GM12872 (cell line): ENCODE results near the gene DYNLT4.

ENCODE experiments used
- TF ChIP-seq, protein P1 (sequence below): IDR thresholded peaks from 3 replicates; pipeline ENCODE4 v1.5.1; 2011; ENCODE audit warnings: low read depth, mild to moderate bottlenecking, low read length, moderate library complexity; ENCODE audit not compliant: insufficient read depth

DYNLT4 gene, protein sequence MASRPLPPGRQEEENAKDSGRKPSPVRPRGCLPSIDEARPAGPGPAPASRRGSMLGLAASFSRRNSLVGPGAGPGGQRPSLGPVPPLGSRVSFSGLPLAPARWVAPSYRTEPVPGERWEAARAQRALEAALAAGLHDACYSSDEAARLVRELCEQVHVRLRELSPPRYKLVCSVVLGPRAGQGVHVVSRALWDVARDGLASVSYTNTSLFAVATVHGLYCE

DNA sequence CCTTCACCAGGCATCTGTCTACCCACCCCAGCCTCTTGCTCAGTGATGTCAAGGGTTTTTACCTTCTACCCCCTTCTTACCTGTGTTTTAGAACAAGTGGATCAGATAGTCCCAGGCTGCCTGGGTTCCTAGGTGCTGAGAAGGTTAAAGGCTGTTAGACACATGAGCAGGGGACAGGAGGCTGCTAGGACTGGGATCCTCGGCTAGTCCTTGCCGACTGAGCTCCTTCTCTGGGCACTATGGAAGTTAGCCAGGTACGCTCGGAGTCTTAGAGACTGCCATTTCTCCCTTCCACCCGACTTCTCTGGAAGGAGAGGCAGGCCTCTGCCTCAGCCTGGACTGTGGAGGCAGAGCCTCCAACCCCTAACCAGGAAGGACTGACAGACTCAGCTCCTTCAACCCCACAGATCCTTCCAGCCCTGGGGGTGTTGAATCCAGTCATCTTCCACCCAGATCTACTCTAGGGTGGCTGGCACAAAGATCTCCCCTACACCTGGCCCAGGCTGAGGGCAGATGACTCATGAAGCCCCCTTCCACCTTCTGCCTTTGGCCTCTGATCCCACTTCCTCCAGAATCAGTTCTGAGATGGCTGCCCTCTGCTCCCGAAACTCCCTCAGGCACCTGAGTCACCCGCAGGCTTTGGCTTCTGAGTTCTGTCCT lies at the start of gene DYNLT4:
TSS of gene DYNLT4 (minus strand) at position 648 of the 660 bp plus-strand sequence. CDS start 683 bp downstream, outside the sequence.
- TF ChIP-seq, protein P1, sequence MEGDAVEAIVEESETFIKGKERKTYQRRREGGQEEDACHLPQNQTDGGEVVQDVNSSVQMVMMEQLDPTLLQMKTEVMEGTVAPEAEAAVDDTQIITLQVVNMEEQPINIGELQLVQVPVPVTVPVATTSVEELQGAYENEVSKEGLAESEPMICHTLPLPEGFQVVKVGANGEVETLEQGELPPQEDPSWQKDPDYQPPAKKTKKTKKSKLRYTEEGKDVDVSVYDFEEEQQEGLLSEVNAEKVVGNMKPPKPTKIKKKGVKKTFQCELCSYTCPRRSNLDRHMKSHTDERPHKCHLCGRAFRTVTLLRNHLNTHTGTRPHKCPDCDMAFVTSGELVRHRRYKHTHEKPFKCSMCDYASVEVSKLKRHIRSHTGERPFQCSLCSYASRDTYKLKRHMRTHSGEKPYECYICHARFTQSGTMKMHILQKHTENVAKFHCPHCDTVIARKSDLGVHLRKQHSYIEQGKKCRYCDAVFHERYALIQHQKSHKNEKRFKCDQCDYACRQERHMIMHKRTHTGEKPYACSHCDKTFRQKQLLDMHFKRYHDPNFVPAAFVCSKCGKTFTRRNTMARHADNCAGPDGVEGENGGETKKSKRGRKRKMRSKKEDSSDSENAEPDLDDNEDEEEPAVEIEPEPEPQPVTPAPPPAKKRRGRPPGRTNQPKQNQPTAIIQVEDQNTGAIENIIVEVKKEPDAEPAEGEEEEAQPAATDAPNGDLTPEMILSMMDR, result no peak

DNA sequence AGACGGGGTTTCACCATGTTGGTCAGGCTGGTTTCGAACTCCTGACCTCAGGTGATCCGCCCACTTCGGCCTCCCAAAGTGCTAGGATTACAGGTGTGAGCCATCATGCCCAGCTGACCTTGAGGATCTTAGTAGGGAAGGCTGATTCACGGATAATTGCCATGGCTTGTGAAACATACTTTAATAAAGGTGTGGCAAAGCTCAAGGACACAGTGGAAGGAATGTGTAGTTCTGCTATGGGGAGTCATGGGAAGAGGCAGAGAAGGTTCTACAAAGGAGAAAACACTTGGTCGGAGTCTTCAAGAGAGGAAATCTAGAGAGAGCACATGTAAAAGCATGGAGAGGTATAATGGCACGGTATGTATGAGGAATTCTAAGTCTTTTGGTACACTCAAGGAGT lies 48.6 kb upstream of the DYNLT4 start:
- TF ChIP-seq, protein P1, result no peak

DNA sequence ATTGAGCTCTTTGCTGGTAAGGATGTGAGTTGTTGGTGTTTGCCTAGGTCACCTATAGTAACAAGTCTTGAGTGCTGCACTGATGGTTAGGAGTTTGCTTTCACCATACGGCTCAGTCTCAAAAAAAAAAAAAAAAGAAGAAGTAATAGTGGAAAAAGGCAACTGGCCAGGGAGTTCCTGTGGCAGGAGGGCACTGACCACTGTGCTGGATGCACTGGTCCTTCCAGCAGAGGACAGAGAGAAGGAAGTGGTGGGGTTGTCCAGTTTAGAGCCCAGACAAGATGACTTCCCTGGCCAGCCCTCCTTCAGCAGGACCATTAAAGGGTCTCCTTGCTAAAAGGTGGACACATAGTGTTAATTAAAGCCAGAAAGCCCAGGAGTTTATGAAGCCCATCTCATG lies 47.8 kb upstream of the DYNLT4 start:
- TF ChIP-seq, protein P1, result no peak

DNA sequence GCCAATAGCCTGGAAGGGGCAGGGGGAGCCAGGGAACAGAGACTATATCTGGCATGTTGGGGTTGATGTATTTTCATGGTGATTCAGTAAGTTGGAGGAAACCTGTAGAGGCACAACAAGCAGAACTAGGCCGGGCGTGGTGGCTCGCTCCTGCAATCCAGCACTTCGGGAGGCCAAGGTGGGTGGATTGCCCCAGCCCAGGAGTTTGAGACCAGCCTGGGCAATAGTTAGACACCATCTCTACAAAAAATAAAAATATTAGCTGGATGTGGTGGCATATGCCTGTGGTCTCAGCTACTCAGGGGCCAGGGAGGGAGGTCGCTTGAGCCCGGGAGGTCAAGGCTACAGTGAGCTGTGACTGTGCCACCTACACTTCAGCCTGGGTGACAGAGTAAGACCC lies 46.0 kb upstream of the DYNLT4 start:
- TF ChIP-seq, protein P1, result no peak

DNA sequence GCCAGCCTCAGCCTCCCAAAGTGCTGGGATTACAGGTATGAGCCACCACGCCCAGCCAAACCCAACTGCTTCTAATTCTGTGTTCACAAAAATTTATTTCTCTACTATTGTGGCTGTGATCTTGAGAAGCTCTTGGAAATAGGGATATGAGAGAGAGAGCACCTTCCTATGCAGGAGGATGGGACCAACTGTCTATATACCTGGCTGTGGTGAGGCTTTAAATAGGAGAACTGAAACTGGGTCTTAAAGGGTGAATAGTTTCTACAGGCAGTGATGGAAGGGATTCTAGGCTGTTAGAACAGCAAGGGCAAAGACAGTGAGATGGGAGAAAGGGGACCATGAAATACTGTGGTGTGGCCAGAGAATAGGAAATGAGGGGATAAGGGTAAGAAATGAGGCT lies 44.2 kb upstream of the DYNLT4 start:
- TF ChIP-seq, protein P1, result no peak

DNA sequence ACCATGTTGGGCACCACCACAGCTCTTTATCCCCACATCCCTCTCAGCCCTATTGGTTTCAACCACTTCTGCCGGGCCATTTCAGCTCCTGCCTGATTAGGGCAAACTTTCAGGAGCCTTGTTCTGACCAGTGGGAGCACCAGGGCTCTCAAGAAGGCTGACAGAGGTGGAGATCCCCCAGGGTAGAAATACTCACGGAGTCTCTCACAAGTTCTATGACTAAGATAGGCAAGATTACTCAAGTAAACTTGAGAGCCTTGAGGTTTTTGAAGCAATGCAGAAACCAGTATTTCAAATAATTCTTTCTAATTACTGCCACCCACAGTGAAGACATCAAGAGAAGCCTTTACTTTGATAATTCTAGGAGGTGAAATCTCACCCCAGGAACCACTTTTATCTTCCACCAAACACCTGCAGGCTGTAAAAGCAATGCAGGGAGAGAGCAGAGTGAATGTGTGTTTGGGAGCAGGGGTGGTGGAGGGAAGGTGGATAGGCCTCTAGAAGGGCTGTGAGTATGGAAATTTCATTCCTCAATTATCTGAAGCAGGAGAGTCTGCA lies 42.5 kb upstream of the DYNLT4 start:
- TF ChIP-seq, protein P1, result no peak

DNA sequence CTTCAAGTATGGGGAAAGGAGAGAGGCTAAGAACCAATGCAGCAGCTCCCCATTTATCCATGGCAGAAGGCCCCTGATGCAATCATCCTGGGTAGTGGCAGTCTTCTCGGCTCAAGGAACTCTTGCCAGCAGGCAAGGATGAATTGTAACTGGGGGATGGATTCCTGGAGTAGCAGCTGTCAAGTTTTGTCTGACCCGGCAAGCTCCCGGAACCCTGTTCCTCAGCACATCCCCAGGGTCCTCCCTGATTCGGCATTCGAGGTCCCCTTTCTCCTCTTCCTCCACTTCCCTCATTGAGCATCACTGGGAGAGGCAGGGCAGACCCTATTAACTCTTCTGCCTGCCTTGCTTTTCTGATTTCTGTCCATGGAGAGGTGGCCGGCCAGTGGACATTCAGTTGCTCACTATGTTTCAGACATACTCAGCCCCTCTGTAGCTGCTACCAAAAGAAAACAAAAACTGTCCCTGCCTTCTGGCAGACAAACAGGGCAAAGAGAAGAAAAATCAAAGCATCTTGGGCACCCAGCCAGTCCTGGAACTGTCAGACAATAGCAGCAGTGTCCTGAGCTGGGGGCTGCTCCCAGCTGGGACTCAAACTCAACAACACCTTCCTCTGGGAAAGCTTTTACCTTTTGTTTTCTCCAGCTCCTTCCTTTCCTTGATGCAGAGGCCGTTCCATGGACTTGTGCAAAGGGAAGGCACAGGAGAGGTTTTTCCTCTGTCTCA lies 41.5 kb upstream of the DYNLT4 start:
- TF ChIP-seq, protein P1, result no peak
